CD4-positive, CD25-positive, alpha-beta regulatory T cell (primary cell): ENCODE data around the gene RBM28. TPM values are rescaled to one million over a fixed set of nuclear protein-coding genes. Genes with fewer than 3 reads are reported as not detected.
A peak's percentile ranks its signal among the peaks of the same experiment; 100 is the strongest.

Source experiments
- ATAC-seq, 2 donors: fragments of 150-1000 bp; cut with Tn5 transposase; one replicate each; pipeline ENCODE4 v1.10.0; 2021; ENCODE audit warnings: low read depth in 2 of 2, moderate number of reproducible peaks in 2 of 2, moderate library complexity in 1 of 2
- DNase-seq, 3 donors: peaks; one replicate each; pipeline versions ENCODE4 v3.0.0 to v3.0.0-alpha.2; 2012 to 2022; ENCODE audit warnings: mixed read lengths in 1 of 3
- H3K27ac ChIP-seq: one replicate; pipeline ENCODE4 v1.7.0; 2013; ENCODE audit warnings: mild to moderate bottlenecking, low read length; ENCODE audit not compliant: insufficient read depth, poor library complexity, severe bottlenecking
- H3K27me3 ChIP-seq: one replicate; pipeline ENCODE4 v1.7.0; 2013; ENCODE audit warnings: low read length; ENCODE audit not compliant: control insufficient read depth, insufficient read depth
- H3K36me3 ChIP-seq: one replicate; pipeline ENCODE4 v1.7.0; 2013; ENCODE audit warnings: mild to moderate bottlenecking, low read length, moderate library complexity; ENCODE audit not compliant: control insufficient read depth, insufficient read depth
- H3K4me1 ChIP-seq: 2 replicates; pipeline ENCODE4 v1.7.0; 2013; ENCODE audit warnings: mild to moderate bottlenecking, low read length; ENCODE audit not compliant: insufficient read depth, control insufficient read depth, poor library complexity, severe bottlenecking
- H3K4me3 ChIP-seq: one replicate; pipeline ENCODE4 v1.7.0; 2013; ENCODE audit warnings: low read depth, mild to moderate bottlenecking, low read length, moderate library complexity
- H3K9me3 ChIP-seq, 2 experiments: 1 replicate in 1 of 2; 2 replicates in 1 of 2; pipeline ENCODE4 v1.7.0; 2013; ENCODE audit warnings: low read length in 2 of 2, mild to moderate bottlenecking in 1 of 2, moderate library complexity in 1 of 2; ENCODE audit not compliant: control insufficient read depth in 2 of 2
- H3K27ac Mint-ChIP-seq, 3 donors: one replicate each; pipeline ENCODE4 v1.8.0; 2020 to 2022; ENCODE audit warnings: mild to moderate bottlenecking in 3 of 3, mixed read lengths in 3 of 3, moderate library complexity in 2 of 3
- H3K27me3 Mint-ChIP-seq: one replicate; pipeline ENCODE4 v1.8.0; 2022; ENCODE audit warnings: mild to moderate bottlenecking, mixed read lengths
- H3K36me3 Mint-ChIP-seq: one replicate; pipeline ENCODE4 v1.8.0; 2020; ENCODE audit warnings: mixed read lengths
- H3K4me1 Mint-ChIP-seq, 4 donors: one replicate each; pipeline ENCODE4 v1.8.0; 2020 to 2022; ENCODE audit warnings: mixed read lengths in 4 of 4, mild to moderate bottlenecking in 1 of 4
- H3K4me3 Mint-ChIP-seq, 4 donors: one replicate each; pipeline ENCODE4 v1.8.0; 2020 to 2022; ENCODE audit warnings: mild to moderate bottlenecking in 4 of 4, mixed read lengths in 4 of 4, moderate library complexity in 3 of 4
- H3K9me3 Mint-ChIP-seq, 7 donors: one replicate each; pipeline ENCODE4 v1.8.0; 2020 to 2022; ENCODE audit warnings: mixed read lengths in 7 of 7, mild to moderate bottlenecking in 3 of 7, moderate library complexity in 2 of 7
- polyA plus RNA-seq, 4 donors: library from polyadenylated mRNA; unstranded; fragments of 300-500 nt; fragmentation: Illumina TruSeq; gene quantifications; one replicate each; pipeline ENCODE4 v1.2.3, GENCODE V29; 2021
- total RNA-seq: library from RNA; stranded (reverse); gene quantifications from one replicate; pipeline ENCODE4 v1.2.3, GENCODE V29; 2022

RBM28 gene
- total and polyA plus RNA-seq, 5 donors from 2014 or later = 2.0 to 28.3 (median 7.6) TPM

DNA sequence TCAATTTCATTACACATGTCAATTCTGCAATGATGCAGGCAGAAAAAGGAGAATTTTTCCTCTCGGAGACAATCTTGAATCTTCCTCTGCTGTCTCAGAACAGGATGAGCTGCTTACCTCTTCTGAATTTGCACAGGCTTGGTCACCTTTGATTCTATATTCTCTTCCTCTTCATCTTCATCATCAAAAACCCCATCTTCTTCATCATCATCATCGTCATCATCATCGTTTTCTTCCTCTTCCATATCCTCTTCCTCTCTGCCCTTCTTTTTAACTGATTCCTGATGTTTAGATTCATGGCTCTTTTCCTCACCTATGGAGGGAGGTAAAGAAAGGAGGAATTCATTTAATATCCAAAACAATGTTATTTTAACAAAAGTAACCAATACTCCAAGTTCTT lies 8.0 kb downstream of the RBM28 start:
- Mint-ChIP-seq H3K9me3 (no peaks in the 10 kb centered on the region), H3K27me3 (no peaks in the 10 kb centered on the region), H3K4me1 (peaks cover 10 to 13% (median 11%) of the 10 kb centered on the region in 4 donors), H3K4me3 (no peak overlapping the region), H3K27ac (no peak overlapping the region), H3K36me3 (peaks cover 60% of the 10 kb centered on the region)
- peaks cover 80% of the 10 kb centered on the region for H3K36me3 ChIP-seq
- H3K9me3 ChIP-seq = no peaks in the 10 kb centered on the region
- ATAC-seq (no peak), DNase-seq (no peak)
- no peak overlapping the region for H3K4me3 ChIP-seq
- H3K4me1 ChIP-seq = no peaks in the 10 kb centered on the region
- no peak overlapping the region for H3K27ac ChIP-seq
- no peaks in the 10 kb centered on the region for H3K27me3 ChIP-seq

GRCh38 chr7:128324368-128324680 lies 19.4 kb downstream of the RBM28 start:
- DNase-seq (no peak), ATAC-seq (no peak)
- H3K4me1 Mint-ChIP-seq = peaks cover 5 to 18% (median 10%) of the 10 kb centered on the region in 4 donors
- no peak overlapping the region for H3K27ac ChIP-seq
- peaks cover 39% of the 10 kb centered on the region for H3K36me3 Mint-ChIP-seq
- no peak overlapping the region for H3K4me3 ChIP-seq
- H3K27me3 Mint-ChIP-seq = no peaks in the 10 kb centered on the region
- H3K4me1 ChIP-seq = no peaks in the 10 kb centered on the region
- H3K27me3 ChIP-seq = no peaks in the 10 kb centered on the region
- no peaks in the 10 kb centered on the region for H3K9me3 Mint-ChIP-seq
- no peaks in the 10 kb centered on the region for H3K9me3 ChIP-seq
- H3K4me3 Mint-ChIP-seq = no peak overlapping the region
- peak overlapping the region in 1 of 3 donors; percentile 75 for H3K27ac Mint-ChIP-seq
- peaks cover 68% of the 10 kb centered on the region for H3K36me3 ChIP-seq

- DNase-seq (no peak), ATAC-seq (no peak)
- H3K27ac Mint-ChIP-seq = peak overlapping the region in 1 of 3 donors; percentile 75
- H3K9me3 Mint-ChIP-seq = no peaks in the 10 kb centered on the region
- peaks cover 5 to 20% (median 10%) of the 10 kb centered on the region in 4 donors for H3K4me1 Mint-ChIP-seq
- Histone ChIP-seq H3K9me3 (no peaks in the 10 kb centered on the region), H3K4me1 (no peaks in the 10 kb centered on the region), H3K27me3 (no peaks in the 10 kb centered on the region), H3K4me3 (no peak overlapping the region), H3K27ac (no peak overlapping the region), H3K36me3 (peaks cover 70% of the 10 kb centered on the region)
- no peak overlapping the region for H3K4me3 Mint-ChIP-seq
- H3K36me3 Mint-ChIP-seq = peaks cover 43% of the 10 kb centered on the region
- H3K27me3 Mint-ChIP-seq = no peaks in the 10 kb centered on the region
Measured at GRCh38 chr7:128323459-128324367, 20.0 kb downstream of the RBM28 start.

DNA sequence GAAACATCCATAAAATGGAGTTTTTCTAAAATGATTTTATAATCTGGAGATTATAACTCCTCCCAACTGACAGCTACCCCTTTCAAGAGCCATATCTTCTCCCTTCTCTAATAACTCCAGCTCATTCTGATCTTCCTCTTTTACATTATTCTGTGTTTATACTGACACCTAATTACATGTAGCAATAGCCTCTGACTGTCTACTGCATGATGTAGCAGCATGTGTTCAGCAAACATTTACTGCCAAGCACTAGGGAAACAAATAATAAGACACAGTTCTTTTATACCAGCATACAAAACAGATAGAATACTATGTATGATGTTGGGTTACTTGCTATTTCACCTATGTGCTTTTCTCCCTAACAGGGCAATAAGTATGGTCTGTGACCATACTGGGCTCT lies 20.7 kb downstream of the RBM28 start:
- Mint-ChIP-seq H3K9me3 (no peaks in the 10 kb centered on the region), H3K4me3 (no peak overlapping the region), H3K4me1 (peaks cover 5 to 20% (median 10%) of the 10 kb centered on the region in 4 donors), H3K27me3 (no peaks in the 10 kb centered on the region), H3K36me3 (peaks cover 41% of the 10 kb centered on the region), H3K27ac (peak overlapping the region in 1 of 3 donors; percentile 75)
- Histone ChIP-seq H3K4me3 (no peak overlapping the region), H3K27ac (no peak overlapping the region), H3K36me3 (peaks cover 73% of the 10 kb centered on the region), H3K27me3 (no peaks in the 10 kb centered on the region), H3K9me3 (no peaks in the 10 kb centered on the region), H3K4me1 (no peaks in the 10 kb centered on the region)
- ATAC-seq (no peak), DNase-seq (no peak)

DNA sequence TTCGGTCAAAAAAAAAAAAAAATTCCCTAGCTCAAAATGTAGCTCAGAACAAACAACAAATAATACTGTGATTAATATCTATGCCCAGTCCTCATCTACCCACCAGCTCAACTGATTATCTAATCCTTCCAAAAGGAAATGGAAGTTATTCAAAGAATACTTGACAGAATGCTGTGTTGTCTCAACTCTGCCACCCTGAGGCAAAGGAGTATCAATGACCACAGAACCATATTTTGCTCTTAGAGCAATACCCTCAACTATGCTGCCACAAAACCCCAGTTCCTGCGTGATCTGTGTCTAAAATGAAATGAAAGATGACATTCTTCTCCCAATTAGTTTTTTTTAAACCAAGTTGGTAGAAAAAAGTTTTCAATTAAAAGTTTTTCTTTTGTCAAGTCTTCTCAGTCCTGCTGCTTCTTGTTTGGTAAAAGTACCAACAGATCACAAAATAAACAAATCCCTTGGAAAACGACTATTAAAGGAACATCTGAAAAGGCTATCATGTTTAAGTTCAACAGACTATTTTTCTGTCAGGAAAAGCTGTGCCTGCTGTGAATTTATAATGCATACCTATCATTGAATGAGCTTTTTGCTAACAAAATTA lies 21.6 kb downstream of the RBM28 start:
- no peaks in the 10 kb centered on the region for H3K9me3 ChIP-seq
- no peak overlapping the region for H3K4me3 ChIP-seq
- no peaks in the 10 kb centered on the region for H3K27me3 ChIP-seq
- peaks cover 46% of the 10 kb centered on the region for H3K36me3 Mint-ChIP-seq
- peaks cover 0 to 1% (median 0%) of the 10 kb centered on the region in 7 donors for H3K9me3 Mint-ChIP-seq
- H3K4me1 ChIP-seq = no peaks in the 10 kb centered on the region
- ATAC-seq (peak; percentile 53 to 60), DNase-seq (peak in 2 of 3 donors; percentile 5 to 64)
- no peak overlapping the region for H3K4me3 Mint-ChIP-seq
- peaks cover 75% of the 10 kb centered on the region for H3K36me3 ChIP-seq
- H3K4me1 Mint-ChIP-seq = peaks cover 5 to 20% (median 10%) of the 10 kb centered on the region in 4 donors
- H3K27me3 Mint-ChIP-seq = no peaks in the 10 kb centered on the region
- no peak overlapping the region for H3K27ac ChIP-seq
- H3K27ac Mint-ChIP-seq = peak overlapping the region in 1 of 3 donors; percentile 43

- no peaks in the 10 kb centered on the region for H3K9me3 ChIP-seq
- Mint-ChIP-seq H3K27ac (peak overlapping the region; percentile 43 to 82 (median 76)), H3K4me1 (peaks cover 5 to 20% (median 10%) of the 10 kb centered on the region in 4 donors), H3K9me3 (peaks cover 0 to 1% (median 0%) of the 10 kb centered on the region in 7 donors), H3K4me3 (no peak overlapping the region), H3K36me3 (peaks cover 51% of the 10 kb centered on the region), H3K27me3 (no peaks in the 10 kb centered on the region)
- no peaks in the 10 kb centered on the region for H3K27me3 ChIP-seq
- H3K4me1 ChIP-seq = no peaks in the 10 kb centered on the region
- no peak overlapping the region for H3K4me3 ChIP-seq
- H3K27ac ChIP-seq = no peak overlapping the region
- ATAC-seq (no peak), DNase-seq (no peak)
- peaks cover 81% of the 10 kb centered on the region for H3K36me3 ChIP-seq
Measured at GRCh38 chr7:128321044-128321422, 22.7 kb downstream of the RBM28 start.

- no peaks in the 10 kb centered on the region for H3K27me3 ChIP-seq
- Mint-ChIP-seq H3K27me3 (no peaks in the 10 kb centered on the region), H3K4me1 (peaks cover 5 to 20% (median 9%) of the 10 kb centered on the region in 4 donors), H3K36me3 (peaks cover 56% of the 10 kb centered on the region), H3K4me3 (no peak overlapping the region), H3K9me3 (peaks cover 0 to 1% (median 0%) of the 10 kb centered on the region in 7 donors), H3K27ac (peak overlapping the region in 2 of 3 donors; percentile 3 to 24)
- no peaks in the 10 kb centered on the region for H3K9me3 ChIP-seq
- no peak for DNase-seq
- H3K27ac ChIP-seq = no peak overlapping the region
- H3K4me3 ChIP-seq = no peak overlapping the region
- H3K36me3 ChIP-seq = peaks cover 81% of the 10 kb centered on the region
- H3K4me1 ChIP-seq = no peaks in the 10 kb centered on the region
- no peak for ATAC-seq
Measured at GRCh38 chr7:128318691-128319090, 25.0 kb downstream of the RBM28 start.
